Endometrial microvascular endothelial cells (primary cell): ENCODE results near the gene OLFML1. TPM values are rescaled to one million over a fixed set of nuclear protein-coding genes. Genes with fewer than 3 reads are reported as not detected.
"Not testable (repeated sequence)": the region's sequence is repeated elsewhere in the genome, so short reads cannot be mapped to it uniquely, and the experiment has no call there.

Source experiments
- in situ Hi-C: cut with HindIII; loops from 2 replicates; pipeline ENCODE4 v1.10.0; 2017; ENCODE audit warnings: low sequenced_read_pairs, low pct_unique_long_range_greater_than_20kb; ENCODE audit errors: inconsistent ontology term
- total RNA-seq: library from RNA; depleted of rRNA; stranded (reverse); fragments of >200 nt; gene quantifications from one replicate; pipeline ENCODE4 v1.2.3, GENCODE V29; 2015; ENCODE audit errors: inconsistent ontology term

OLFML1 gene
- total RNA-seq, 1 donor from 2014 or later = not detected

DNA sequence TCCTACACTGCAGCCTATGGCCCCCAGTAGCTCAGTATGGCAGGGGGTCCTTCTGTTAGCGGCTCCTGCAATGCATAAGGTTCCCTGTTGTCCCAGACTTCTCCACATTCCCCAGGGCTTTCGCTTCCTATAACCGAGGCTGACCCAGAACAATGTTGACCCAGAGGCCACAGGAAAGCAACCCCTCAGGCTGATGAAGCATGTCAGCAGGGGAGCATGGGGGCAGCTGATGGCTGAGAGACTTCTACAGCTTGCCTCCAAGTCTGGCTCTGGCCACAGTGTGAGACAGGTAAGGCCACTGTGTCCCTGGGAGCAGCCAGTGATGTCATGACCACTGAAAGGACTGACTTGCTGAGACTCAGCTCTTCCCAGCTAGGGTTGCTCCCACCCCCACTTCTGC, 15.9 kb downstream of the OLFML1 start:
- in situ Hi-C loops = no loop called here

DNA sequence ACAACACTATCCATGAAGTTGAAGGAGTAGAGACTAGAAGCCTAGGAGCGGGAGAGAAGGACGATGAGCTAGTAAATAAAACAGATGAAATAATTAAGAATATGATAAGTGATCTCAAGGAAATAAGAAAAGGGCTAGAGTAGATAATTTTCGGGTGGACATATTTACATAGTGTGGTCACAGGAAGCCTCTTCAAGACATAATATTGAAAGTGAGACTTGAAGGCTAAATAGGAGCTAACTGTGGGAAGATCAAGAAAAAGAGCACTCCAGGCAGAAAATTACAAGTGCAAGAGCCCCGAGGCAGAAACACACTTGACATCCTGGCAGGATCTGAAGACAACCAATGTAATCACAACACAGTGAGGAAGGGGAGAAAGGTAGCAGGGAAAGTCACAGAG, 16.6 kb downstream of the OLFML1 start:
- in situ Hi-C loops = no loop called here

DNA sequence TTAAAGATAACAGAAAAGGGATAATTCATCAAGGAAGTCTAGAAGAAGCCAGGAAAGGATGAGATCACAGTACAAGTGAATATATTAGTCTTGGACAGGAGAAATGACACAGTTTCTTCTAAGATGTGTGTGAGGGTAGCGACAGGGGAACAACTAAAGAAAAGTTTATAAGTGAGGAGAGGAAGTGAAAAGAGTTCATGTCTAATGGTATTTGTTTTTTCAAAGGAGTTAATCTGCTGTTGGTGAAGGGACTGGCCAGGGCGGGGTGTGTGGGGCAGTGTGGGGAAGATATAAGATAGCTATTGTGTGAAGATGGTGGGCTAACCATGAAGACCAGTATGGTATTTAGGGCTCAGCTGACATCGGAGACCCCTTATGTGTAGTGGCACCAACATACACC, 20.9 kb downstream of the OLFML1 start:
- in situ Hi-C loops = no loop called here

DNA sequence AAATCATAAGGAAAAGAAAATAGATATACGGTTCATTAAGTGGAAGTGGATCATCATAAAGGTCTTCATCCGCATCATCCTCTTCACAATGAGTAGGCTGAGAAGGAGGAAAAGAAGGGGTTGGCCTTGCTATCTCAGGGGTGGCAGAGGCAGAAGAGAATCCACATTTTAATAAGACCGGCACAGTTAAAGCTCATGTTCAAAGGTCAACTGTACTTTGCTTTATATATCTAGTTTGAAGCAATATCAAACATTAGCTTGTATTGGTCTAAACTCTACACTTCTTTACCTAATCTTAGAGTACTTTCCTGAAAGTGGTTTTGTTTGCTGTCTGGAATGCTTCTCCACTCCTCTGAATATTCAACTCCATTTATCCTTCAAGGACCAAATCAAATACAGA, 22.8 kb downstream of the OLFML1 start:
- in situ Hi-C loops = no loop called here

DNA sequence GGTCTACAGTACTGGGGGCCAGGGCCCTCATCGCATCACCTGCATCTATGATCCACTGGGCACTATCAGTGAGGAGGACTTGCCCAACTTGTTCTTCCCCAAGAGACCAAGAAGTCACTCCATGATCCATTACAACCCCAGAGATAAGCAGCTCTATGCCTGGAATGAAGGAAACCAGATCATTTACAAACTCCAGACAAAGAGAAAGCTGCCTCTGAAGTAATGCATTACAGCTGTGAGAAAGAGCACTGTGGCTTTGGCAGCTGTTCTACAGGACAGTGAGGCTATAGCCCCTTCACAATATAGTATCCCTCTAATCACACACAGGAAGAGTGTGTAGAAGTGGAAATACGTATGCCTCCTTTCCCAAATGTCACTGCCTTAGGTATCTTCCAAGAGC, 24.7 kb downstream of the OLFML1 start:
- in situ Hi-C loops = no loop called here

DNA sequence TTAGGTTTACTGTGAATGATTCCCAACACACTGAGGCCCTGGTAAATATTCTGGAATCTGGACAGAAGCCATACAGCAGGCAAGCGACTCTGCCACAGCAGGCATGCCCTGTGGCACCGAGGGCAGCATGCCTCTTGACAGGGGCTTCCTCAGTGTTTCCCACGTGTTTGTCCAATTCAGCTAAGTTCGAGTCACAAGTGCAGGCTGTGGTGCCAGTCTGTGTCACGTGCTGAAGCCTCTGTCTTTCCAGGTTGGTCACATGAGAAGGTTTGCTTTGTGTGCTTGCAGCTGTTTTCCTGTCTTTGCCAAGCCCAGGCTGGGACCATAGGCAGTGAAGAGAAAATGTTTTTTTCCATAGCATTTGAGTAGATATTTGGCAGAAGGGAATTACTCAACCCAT, 26.1 kb downstream of the OLFML1 start:
- in situ Hi-C loops = no loop called here

DNA sequence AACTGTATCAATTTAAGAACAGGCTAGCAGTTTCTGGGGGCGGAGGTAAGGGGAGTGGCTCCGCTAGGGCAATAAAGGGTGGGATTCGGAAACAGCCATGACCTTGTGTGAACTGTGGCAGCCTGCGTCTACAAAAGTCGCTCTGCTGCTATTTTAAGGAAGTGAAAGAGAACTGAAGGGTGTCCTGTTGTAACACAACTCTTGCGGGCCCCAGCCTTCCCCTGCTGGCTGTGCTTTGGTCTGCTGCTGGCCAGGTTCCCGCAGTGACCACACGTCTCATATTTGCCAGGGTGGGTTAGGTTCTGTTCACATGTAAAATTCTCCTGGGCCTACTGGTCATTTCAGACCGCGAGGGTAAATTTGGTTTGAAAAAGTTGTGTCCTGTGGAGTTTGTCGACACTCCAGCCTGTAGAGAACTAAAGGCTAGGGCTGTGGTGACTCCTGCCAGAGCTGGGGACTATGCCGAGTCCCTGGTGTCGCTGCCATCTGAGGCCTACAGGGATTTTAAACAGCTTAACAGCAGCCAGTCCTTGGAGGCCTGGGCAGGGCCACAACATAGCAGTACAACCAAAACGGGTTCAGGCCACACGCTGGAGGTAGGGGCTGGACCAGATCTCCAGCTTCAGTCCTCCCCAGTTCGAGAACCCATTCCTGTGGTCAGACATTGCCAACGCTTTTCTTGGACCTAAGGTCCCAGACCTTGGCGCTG, 27.4 kb downstream of the OLFML1 start:
- in situ Hi-C loops = no loop called here

GRCh38 chr11:7513234-7514098, 28.2 kb downstream of the OLFML1 start, which contains the start of gene PPFIBP2:
Gene PPFIBP2, plus strand, starts transcription at chr11:7513999. Its CDS starts 35,477 bp downstream, at chr11:7549476.
- in situ Hi-C loops = no loop called here

DNA sequence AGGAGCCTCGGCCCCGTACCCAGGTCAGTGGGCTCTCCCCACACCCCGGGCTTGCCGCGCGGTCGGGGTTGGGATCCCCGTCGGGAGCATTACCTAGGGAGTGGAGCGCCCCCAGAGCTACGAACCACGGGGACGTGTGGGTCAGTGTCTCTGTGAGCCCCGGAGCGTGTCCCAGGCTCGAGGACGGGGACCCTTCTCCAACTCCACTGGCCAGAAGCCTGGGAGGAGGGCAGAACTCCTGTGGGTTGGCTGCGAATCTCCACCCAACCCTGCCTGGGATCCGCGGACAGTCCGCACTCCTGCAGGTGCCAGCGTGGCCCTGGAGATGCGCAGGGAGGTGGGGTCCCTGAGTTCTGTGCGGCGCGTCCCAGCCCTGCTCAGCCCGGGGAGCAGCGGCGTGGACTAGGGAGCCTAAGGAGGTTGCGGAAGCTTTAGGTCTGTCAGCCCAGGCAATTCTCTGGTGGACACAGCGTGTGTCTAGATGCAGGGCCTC, 28.8 kb downstream of the OLFML1 start:
- in situ Hi-C loops = no loop called here

DNA sequence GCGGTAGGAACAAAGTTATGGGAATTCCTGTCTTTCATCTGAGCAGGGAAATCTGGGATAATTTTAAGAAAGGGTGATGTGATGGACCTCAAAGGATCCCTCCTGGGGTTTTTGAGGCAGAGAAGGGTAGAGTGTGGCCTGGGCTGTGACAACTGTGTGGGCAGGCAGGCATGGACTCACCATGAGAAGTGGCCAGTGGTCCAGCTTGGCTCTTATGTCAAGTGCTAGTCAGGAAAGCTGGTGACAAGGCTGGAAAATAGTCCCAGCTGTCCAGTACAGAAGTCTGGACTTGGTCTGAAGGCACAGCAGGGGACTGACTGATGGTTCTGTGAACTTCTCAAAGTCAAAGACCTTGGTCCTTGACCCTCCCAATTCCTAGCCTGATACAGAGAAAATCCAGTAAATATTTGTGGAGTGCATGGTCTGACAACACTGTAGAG, 30.2 kb downstream of the OLFML1 start:
- in situ Hi-C loops = no loop called here

- in situ Hi-C loops = no loop called here
Measured at GRCh38 chr11:7516475-7516874, 31.2 kb downstream of the OLFML1 start.

DNA sequence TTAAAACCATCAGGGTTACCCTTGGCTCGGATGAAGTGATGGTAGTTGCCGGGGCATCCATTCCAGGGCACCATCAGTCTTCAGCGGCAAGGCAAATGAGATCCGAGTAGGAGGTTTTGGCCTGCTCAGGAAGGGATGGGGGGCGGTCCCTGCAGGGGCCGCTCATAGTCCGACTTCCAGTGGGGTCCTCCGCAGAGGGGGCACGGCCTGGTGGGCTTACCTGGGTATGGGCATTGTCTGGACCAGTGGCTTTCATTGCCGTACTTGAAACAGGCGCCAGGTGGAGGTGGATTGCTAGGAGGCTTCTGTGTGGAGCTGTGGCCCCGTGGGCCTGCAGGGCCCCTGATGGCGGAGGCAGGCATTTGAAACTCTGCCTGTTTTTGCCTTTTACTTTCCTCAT, 32.4 kb downstream of the OLFML1 start:
- in situ Hi-C loops = not testable (repeated sequence)

DNA sequence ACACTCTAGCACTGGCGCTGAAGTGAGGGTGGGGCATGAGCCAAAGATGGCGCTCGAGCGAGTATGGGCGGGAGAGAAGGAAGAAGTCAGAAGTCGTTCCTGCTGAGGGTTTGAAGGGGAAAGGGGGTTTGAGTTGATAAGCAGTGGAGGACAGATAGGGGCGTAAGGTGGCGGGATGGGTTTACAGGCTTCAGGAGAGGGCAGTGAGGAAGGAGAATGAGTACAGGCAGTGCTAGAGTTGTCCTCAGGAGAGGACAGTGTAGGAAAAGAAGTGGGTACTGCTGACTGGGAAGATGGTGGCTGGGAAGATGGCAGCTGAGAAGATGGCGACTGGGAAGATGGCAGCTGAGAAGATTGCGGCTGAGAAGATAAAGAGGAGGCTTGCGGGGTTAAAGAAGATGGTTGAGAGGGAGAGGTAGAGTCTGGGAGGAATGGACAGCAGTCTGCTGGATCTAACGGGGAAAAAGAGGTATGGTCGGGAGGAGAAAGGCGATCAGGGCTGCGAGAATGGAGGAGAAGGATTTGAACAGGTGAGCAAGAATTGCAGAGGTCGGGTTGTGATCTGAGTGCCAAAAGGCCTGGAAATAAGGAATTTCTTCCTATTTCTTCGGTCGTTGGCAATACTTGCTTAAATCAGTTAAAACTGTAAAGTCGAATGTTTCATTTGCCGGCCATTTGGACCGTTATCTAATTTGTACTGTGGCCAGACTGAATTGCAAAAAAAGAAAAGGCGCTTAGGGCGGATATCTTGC, 33.7 kb downstream of the OLFML1 start:
- in situ Hi-C loops = no loop called here

- in situ Hi-C loops = no loop called here
Measured at GRCh38 chr11:7520011-7520942, 35.0 kb downstream of the OLFML1 start.

DNA sequence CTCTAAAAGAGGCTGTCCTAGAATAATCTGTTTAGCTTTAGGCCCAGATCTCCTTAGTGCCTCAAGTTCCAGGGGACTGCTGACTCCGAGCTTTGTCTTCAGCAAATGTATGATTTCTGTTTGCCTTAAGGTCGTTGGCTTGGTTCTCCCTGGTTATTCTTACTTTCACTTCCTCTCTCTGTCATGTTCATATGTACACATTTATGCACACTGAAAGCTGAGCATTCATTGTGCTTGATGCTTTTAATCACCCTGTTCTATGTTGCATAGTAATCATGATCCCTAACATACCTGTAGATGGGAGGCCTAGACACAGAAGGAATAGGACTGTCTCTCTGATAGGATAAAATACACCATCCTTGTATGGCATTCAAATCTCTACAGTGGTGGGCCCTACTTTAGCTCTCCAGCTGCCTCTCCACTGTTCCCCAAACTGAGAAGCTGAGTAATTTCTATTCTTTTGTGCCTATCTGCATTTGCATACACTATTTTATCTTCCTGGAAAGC, 35.7 kb downstream of the OLFML1 start:
- in situ Hi-C loops = no loop called here

- in situ Hi-C loops = no loop called here
Measured at GRCh38 chr11:7522121-7522520, 36.8 kb downstream of the OLFML1 start.

- in situ Hi-C loops = no loop called here
Measured at GRCh38 chr11:7522546-7522945, 37.2 kb downstream of the OLFML1 start.
